ENCODE data around the gene PCDHA1.

The PCDHA1 gene

DNA sequence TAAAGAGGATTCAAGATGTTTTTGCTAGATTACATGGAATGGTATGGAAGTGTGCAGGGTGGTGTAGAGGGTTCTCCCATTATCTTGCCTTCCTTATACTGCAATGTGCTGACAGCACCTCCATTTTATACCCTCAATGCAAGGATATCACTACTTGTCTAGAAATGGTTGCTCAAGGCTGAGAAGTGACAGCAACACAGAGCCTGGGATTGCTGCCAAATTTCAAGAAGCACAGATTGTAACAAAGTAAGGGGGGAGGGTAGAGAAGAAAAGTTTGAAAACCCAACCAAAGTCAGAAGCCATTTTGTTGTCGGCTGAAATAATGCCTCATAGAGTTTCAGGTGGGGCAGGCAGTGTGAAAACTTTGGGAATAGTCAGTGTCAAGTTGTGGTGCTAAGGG is 210.1 kb downstream of the PCDHA1 start:
- no peak for DNase-seq

DNA sequence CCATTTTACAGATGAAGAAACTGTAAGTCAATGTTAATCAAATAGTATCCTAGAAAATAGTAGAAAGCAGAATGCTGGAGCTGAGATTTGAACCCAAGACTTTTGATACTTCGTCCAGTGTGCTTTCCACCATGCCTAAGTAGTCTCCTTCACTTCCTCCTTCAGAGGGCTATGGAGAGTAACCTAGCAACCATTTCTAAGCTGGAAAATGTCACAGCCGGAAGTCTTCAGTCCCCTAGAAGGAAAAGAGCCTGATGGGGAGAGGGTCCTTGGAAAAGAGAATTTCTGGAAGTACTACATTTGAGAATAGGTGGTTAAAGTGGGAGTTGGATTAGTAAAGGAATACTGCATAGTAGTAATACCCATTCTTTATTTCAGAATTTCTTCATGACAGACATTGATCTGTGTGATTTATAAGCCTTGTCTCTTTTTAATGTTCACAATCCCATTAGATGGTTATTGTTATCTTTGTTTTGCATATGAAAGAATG is 213.0 kb downstream of the PCDHA1 start:
- no peak for DNase-seq

DNA sequence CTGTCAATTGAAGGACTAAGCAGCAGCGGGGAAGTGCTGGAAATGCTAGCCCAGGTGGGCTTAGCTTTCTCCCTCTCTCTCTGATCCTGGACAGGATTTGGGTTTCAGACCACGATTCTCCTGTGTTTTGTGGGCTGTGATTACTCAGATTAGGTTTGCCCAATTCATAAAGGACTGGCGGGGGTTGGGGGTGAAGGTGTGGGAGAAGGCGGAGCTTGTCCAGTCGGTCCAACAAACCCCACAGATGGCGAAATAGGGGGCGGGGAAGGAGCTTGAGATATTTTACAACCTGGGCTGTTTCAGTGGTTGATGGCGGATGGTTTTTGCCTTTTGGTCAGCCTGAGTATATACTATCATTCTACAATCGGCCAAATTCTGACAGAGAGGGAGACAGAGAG is 215.5 kb downstream of the PCDHA1 start:
- DNase-seq, result no peak

DNA sequence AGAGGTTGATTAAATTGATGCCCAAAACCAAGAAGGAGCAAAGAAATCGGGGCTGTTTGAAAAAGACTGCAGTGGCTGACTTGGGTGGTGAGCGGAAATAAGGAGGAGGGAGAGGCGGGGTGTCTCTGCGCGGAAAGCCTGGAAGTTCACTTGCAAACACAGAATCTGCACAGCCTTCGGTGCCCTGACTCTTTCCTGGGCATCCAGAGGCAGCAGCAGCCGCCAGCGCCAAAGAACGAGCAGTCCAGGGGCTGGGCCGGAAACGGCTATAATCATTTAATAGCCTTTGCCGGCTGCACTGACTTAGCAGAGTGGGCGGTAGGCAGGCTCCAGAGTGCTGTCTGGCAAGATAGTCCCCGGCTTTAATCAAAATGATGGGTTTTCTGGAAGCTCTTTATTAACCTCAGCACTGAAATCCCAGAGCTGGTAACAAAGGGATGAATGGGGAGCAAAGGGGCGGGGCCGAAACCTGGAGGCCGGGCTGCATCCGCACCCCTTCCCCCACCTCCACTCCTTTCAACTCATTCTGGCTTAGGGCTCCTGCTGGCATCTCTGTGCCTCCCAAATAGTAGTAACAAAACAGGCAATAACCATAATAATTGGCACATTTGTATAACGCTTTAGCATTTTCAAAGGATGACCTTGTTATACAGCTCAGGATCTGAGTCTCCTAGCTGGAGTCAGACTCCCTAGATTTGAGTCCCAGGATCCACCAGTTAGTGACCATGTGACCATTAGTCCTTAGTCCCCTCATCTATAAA is 216.1 kb downstream of the PCDHA1 start:
- DNase-seq, result no peak

DNA sequence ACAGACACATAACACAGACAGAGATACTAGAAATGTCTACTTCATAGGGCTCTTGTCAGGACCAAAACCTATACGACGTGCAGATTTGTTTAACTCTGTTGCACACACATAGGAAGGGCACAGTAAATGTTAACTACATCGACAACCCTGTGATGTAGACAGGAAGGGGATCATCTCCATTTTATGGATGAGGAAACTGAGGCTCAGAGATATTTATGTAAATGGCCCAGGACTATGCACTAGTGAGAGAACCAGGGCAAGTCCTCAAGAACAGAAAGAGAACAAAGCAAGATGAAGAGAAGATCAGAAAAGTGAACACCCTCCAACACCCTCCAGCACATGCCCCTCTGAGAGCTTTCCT is 216.6 kb downstream of the PCDHA1 start:
- no peak for DNase-seq

DNA sequence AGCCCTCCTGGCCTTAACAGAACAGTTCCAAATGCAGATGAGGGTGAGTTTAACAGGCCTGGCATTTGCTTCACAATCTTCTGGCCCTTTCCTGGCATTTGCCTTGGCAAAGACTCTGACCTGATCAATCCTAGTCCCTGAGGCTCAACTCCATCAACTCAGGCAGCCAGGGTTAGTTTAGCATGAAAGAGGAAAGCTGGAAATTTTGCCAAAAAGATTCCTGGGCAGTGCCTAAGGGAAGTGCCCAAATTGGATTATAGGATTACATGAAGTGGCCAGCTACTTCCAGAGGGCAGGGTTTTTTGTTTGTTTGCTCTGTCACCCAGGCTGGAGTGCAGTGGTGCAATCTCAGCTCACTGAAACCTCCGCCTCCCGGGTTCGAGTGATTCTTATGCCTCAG is 217.1 kb downstream of the PCDHA1 start:
- DNase-seq, result no peak

DNA sequence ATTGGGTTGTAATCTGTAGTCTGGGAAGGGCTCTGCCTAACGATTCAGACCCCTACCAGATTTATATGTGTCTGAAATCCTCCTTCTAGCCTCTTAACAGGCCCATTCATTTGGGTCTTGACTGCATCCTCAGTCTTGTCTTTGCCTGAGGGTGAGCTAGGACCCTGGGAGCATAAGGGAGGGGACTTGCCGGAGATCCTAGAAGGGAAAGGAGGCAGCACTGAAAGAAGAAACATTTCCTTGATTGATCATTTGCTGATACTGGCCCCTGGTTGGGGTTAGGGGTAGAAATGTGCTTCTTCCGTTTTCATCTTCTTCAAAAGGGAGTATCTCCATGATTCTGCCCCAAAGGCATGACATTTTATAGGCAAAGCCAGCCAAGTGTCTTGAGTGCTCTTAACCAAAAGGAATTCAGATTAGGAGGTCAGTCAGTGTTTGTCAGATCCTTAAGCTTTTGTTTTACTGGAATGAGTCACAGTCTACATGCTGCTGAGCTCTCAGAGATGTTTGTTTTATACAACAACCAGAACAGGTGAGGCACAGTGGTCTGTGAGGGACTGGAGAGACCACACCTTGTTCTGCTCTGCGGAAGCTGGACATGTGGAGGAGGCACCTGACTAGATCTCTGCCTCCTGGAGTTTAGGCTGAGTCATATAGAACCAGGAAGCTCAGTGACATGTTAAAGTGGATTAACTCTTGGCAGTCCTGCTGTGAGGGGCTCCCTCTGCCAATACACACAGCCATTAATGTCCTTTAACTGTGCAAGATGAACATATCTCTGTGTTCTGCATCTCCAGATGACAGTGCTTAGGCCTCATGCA is 218.1 kb downstream of the PCDHA1 start:
- no peak for DNase-seq

DNA sequence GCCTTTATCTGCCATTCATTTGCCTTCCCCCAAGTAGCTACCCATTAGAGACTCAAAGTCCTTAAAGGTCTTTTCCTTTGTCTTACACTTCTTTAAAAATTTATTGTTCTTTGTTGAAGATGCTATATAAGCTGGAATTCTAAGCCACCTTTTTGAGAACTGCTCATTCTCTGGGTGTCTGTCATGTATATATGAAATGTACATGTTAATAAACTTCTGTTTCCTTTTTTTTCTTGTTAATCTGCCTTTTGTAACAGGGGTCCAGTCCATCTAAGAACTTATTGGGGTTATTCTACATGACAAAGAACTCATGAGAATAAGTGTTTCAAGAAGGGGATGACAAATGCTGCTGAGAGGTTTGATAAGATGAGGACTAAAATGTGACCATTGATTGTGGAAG is 221.9 kb downstream of the PCDHA1 start:
- DNase-seq, result no peak

DNA sequence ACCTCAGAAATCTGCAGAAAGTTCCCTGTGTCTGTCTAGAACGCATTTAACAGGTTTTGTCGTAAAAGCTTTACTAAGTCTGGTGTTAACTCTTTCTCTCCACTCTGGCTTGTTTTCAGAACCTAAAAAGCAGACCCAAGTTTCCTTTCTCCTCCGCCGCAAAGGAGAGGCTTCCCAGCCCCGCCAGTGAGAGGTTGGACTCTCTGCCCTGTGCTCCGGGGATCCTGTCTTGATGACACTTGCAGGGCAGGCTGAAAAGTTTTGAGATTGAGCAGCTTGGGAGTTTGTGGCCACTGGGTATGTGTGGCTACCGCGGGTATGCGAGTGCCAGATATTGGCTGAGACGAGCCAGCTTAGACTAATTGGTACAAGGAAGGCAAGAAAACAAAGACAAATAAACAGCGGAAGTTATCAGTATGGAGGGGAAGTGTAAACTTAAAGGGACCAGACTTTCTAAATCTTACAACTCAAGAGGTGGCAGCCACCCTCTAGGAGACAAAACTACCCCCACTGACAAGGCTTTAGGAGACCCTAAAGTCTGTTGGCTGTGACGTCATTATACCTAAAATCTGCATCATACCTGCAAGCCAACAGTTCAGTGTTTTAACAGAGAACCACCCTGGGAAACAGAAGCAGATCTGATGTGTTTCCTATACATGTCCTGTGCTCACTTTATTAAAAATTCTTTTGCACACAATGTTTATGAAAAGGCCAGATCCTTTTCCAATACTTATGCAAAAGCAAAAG is 224.3 kb downstream of the PCDHA1 start:
- no peak for DNase-seq

DNA sequence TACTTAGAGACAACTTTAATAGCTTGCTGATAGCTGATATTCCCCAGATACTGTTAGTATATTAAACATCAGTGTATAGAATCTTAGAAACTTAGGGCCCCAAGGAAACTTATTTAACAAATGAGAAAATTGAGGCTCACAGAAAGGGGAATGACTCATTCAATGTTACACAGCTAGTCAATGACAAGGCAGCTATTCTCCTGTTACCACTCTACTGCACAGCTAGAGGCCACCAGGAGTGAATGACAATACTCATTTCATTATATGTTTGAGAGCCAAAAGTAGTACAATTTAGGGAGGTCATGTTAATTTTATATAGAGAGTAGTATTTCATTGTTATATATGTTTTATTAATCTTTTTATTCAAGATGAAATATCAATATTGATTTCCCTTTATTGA is 232.0 kb downstream of the PCDHA1 start:
- no peak for DNase-seq

DNA sequence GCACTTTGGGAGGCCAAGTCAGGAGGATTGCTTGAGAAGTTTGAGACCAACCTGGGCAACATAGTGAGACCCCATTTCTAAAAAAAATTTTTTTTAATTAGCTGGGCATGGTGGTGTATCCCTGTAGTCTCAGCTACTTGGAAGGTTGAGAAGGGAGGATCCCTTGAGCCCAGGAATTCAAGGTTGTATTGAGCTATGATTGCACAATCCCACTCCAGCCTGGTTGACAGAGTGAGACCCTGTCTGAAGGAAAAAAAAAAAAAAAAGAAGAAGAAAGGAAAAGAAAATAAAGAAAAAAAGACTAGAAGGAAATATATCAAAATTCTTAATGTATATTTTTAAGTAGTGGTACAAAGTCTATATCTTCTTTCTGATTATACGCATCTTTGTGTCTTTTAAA is 236.4 kb downstream of the PCDHA1 start:
- DNase-seq, result no peak

DNA sequence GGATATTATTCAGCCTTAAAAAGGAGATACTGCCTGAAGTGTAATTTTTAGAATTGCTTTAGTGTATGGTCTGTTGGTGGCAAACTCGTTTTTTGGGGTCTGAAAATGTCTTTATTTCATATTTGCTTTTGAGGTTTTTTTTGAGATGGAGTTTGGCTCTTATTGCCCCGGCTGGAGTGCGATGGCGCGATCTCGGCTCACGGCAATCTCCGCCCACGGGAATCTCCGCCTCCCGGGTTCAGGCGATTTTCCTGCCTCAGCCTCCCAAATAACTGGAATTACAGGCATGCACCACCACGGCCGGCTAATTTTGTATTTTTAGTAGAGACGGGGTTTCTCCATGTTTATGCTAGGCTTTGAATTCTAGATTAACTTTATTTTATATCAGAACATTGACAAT is 245.1 kb downstream of the PCDHA1 start:
- DNase-seq, result no peak

DNA sequence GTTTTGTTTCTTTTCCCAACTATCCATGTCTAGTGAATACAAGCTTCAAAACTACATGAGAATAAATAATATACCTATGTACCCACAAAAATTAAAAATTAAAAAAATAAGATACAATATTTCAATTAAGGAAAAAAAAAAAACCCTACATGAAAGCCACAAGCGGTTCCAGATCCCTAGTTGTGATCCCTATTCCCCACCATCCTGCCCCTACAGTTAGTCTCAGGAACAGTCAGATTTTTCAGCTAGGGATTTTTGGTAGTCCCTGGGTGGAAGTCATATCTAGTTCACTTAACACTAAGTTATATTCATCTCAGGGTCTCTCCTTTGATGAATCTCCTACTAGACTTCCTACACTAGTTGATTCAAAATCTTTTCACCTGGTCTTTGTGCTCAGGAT is 246.7 kb downstream of the PCDHA1 start:
- DNase-seq, result no peak

DNA sequence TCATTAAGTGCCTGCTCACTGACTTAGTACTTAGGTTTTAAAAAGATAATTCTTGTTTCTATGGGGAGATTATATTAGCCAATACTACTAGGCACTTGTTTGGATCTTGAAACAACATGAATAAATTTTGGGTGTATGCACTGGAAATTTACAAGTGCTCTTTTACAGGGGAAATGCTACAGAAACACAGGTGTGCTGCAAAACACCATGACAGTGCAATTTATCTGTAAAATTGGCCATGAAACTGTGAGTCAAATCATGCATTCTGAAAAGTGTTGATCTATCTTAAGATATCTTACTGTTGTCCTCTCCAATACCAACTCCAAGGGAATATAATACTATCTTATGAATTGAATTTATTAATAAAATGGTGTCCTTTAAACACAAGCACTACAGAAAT is 253.1 kb downstream of the PCDHA1 start:
- DNase-seq, result no peak

DNA sequence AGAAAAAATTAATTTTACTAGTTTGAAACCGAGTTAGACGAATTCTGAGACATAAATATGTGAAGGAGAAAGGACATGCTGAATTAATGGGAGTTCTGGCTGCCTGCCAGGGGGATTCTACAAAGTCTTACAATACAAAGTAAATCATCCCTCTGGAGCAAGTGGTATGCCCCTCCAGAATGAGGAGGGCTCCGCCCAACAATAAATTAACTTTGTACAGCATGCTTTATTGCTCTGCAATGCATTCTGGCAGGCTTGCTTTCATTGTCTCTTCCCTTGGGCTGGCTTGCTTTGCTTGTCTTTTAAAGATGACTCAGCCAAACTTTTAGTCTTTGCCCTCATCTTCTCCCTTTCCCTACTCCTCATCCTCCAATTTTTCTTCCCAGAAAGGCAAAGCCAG is 253.6 kb downstream of the PCDHA1 start:
- DNase-seq, result no peak

DNA sequence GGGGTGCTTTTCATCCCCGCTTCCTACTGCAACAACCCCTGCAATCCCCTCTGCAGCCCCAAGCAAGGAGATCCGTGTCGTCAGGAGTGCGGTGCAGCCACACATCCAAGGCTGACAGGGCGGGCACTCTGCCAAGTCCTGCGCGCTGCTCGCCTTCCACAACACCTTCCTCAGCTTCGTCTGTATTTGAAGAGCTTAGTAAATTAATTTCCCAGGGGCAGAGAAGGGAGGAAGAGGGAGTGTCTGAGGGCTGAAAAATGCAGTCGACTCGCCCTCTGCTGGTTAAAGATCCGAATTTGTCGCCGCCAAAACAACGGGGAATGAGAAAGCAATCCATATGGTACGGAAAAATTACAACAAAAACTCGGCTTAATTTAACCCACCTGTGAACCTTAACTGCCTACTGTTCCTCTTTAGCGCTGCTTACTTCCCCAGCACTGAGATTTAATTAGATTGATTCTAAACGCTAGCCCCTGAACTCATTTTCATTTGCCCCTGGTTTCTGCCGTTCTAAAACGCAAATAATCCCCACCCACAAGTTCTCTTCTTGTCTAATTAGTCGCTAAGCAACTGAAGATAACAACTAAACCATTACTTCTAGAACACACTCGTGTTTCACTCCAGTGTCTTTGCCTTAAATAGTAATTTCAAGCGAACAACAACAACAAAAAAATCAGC is 254.3 kb downstream of the PCDHA1 start:
- no peak for DNase-seq

DNA sequence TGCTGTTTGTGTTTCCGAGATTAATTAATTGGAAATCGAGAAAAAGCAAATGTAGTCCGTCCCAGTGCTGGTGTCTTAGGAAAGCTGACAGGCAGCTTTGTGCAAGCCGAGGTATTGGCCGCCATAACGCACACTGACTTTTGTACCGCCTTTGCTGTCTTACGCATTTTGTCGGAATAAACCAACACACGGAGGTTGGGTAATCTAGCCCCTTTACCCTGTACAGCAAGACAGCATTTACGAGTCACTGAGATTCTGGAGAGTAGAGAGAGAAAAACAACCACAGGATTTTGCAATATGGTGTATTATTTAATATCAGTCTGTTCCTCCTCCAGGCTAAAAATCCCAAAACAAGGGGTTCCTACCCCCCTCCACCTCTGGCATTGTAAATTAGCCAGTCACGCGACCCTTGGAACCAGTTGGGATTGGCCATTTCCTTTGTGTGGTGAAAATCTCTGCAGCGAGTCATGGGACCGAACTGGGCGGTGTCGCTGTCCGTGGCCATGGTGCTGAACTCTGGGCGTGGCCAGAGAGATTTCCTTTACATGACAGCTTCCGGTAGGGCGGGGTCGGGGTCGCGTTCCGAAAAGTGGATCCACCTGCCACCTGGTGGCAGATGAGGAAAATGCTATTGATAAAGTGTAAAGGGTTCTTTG is 255.0 kb downstream of the PCDHA1 start:
- peak; percentile 12 for DNase-seq

DNA sequence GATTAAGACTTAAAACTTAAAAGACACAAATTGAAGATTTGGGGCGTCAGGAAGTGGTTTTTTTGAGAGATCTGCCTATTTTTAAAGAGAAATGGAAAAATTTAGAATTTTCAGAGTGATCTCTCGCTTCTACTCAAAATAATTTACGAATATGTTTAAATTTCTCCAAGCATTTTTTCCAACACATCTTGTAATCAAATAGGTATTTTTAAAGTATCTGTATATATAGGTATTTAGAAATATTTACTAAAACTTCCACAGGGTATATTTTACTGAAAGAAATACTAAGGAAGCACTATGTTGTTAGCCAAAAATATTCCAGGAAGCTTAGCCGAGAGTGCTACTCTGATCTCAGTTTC is 255.5 kb downstream of the PCDHA1 start:
- DNase-seq, result no peak

DNA sequence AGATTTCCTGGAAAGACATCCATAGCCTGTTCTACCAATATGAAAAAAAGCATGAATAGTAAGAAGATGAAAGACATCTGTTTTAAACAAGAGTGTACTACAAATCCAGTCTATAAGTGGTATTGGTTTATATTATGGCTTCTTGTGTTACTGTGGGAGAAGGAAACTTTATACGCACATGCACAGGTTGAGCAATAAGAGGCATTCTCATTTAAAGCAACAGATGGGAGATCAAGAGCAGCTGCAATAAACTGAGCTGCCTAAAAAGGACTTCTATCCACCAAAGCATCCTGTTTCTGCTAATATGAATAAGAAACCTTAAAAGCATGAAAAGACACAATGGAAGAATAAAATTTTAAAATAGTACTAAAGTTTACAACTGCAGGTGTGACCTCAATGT is 256.6 kb downstream of the PCDHA1 start:
- DNase-seq, result no peak

DNA sequence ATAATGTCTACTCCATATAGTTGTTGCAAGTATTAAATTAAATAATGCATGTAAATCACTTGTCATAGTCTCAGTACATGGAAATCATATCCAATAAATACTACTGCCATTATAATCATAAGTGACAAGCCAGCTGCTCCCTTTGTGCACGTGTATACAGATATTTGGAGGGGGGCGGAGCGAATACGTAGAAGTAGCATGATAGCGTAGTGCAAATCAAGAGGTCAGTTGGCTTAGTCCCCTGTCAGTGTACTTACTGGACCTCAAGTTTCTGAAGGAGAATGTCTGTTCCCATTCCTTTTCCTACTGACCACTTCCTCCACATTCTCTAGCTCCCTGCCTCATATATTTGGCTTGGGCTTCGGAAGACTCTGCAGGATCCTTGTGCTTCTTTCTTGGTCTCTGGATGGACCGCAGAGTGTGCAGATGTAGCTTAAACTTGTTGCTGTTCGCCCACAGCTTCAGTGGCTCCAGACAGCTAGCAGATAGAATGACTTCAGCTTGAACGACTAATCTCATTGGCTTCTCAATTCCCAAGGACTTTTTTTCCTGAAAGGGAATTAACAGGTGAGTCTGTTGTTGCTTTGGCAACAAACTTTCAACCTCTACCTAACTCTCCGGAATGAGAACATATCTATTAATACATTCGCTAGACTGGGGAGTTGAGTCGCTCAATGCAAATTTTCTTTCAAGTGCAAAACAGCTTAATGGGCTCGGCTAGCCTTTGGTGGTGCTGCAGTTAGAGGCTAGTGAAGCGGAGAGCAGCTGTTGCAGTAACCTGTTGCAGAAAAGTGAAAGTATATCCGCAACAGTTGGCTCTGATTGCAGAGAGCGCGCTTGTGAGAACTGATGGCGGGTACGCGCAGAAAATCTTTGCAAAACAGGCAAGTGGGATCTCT is 264.9 kb downstream of the PCDHA1 start, which contains the start of gene PCDHB1:
Gene PCDHB1 (plus strand): TSS at position 753 of the 899 bp plus-strand sequence. CDS start 97 bp downstream, at position 850.
- DNase-seq, result no peak

DNA sequence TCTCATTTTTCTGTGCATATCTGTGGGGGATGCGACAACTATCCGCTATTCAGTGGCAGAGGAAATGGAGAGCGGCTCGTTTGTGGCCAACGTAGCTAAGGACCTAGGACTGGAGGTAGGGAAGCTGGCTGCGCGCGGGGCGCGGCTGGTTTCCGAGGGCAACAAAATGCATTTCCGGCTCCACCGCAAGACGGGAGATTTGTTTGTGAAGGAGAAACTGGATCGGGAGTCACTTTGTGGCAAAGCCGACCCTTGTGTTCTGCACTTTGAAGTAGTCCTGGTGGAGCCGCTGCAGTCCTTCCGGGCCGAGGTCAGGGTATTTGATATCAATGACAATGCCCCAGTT is 265.6 kb downstream of the PCDHA1 start:
- no peak for DNase-seq

Data from activated gamma-delta T cell (primary cell).